DOHH2 (cell line): ENCODE results near the gene GSS.

ENCODE experiments used
- CTCF ChIP-seq: fragments of 200-600 bp; sonication (generic); IDR thresholded peaks from one replicate; pipeline ENCODE4 v1.5.1; 2014; ENCODE audit warnings: antibody characterized with exemption, mild to moderate bottlenecking, low read depth, low read length; ENCODE audit not compliant: poor library complexity, severe bottlenecking
- EZH2phosphoT487 ChIP-seq: fragments of 200-600 bp; sonication (generic); IDR thresholded peaks from 2 replicates; pipeline ENCODE4 v1.6.1; 2017; ENCODE audit warnings: borderline replicate concordance, mild to moderate bottlenecking, antibody characterized with exemption, low read length, moderate library complexity, mixed read lengths

GRCh38 chr20:34942301-34942700 is 13.3 kb downstream of the GSS start:
- TF ChIP-seq CTCF = no peak
- TF ChIP-seq EZH2phosphoT487 = no peak
